ENCODE data around the gene C10orf105. TPM values are rescaled to one million over a fixed set of nuclear protein-coding genes. Genes with fewer than 3 reads are reported as not detected.

The C10orf105 gene
- total RNA-seq (2016; rRNA removed; fragmentation: Illumina TruSeq; extraction: Trizol) (not detected in 2 replicates), polyA plus RNA-seq (2011; rRNA removed) (not detected in 2 replicates), polyA minus RNA-seq (2011; rRNA and poly(A)+ RNA removed; ENCODE audit: low replicate concordance) (not detected in 2 replicates), Bru-seq, nascent RNA (not detected), BruChase-seq, experiment 1, labeled RNA remaining after a 6-hour chase (not detected), BruChase-seq, experiment 2, labeled RNA remaining after a 2-hour chase (percentile 4 among the genes with signal in this experiment)
- not detected in 2 replicates for total RNA-seq (2016; cell fraction: cytosol; rRNA removed; fragmentation: Illumina TruSeq; extraction: Trizol; ENCODE audit: low read depth)
- not detected in 2 replicates for total RNA-seq (2016; cell fraction: insoluble cytoplasmic fraction; rRNA removed; fragmentation: Illumina TruSeq; extraction: Trizol)
- not detected in 2 replicates for total RNA-seq (2016; cell fraction: membrane; rRNA removed; fragmentation: Illumina TruSeq; extraction: Trizol)
- not detected in 2 replicates for total RNA-seq (2016; cell fraction: nucleus; rRNA removed; fragmentation: Illumina TruSeq; extraction: Trizol)
- polyA plus RNA-seq (2011; cell fraction: cytosol; rRNA removed), result not detected in 2 replicates
- not detected in 2 replicates for polyA plus RNA-seq (2011; cell fraction: nucleus; rRNA removed)
- not detected in 2 replicates for polyA plus RNA-seq (2012)
- polyA plus RNA-seq (2016; cell fraction: cytosol; fragmentation: Illumina TruSeq; extraction: Trizol; ENCODE audit: low read depth), result not detected in 2 replicates
- polyA plus RNA-seq (2016; cell fraction: insoluble cytoplasmic fraction; fragmentation: Illumina TruSeq; extraction: Trizol; ENCODE audit: low read depth), result not detected in 2 replicates
- not detected in 2 replicates for polyA plus RNA-seq (2016; cell fraction: membrane; fragmentation: Illumina TruSeq; extraction: Trizol; ENCODE audit: low read depth)
- not detected in 2 replicates for polyA plus RNA-seq (2016; cell fraction: nucleus; fragmentation: Illumina TruSeq; extraction: Trizol; ENCODE audit: insufficient read depth, low read depth)
- polyA minus RNA-seq (2011; cell fraction: cytosol; rRNA and poly(A)+ RNA removed), result not detected in 2 replicates
- polyA minus RNA-seq (2011; cell fraction: nucleus; rRNA and poly(A)+ RNA removed), result not detected in 2 replicates
- long read RNA-seq, experiment 1, result 0 reads
- long read RNA-seq, experiment 2, result 0 reads

GRCh38 chr10:71719464-71720201 lies at the start of gene C10orf105:
Gene C10orf105 (minus strand): TSS chr10:71719778. CDS start chr10:71716337, 3,441 bp downstream.
- Histone ChIP-seq H2AFZ (ENCODE audit: low read length) (no peak within 1 kb of the TSS), H3K27me3 (ENCODE audit: control insufficient read depth in 1 of 2, insufficient read depth in 2 of 2, low read length in 2 of 2) (peaks cover 6 to 59% of the 10 kb centered on the region in 2 experiments; a peak in 4 of 5 replicates), H3K36me3 (replicated peaks in 1 of 2; ENCODE audit: control insufficient read depth in 1 of 2, insufficient read depth in 2 of 2, low read length in 2 of 2) (no peaks in the 10 kb centered on the region), H3K27ac (ENCODE audit: extremely low read length, insufficient read depth, low read length) (no peak within 1 kb of the TSS), H3K4me1 (ENCODE audit: insufficient read depth, low read length) (peaks cover 8% of the 10 kb centered on the region), H4K20me1 (ENCODE audit: insufficient read depth, low read length) (no peaks in the 10 kb centered on the region), H3K79me2 (ENCODE audit: insufficient read depth, low read length) (no peaks in the 10 kb centered on the region), H3K9ac (ENCODE audit: insufficient read depth, low read depth, low read length) (no peak within 1 kb of the TSS), H3K9me3 (ENCODE audit: low read length) (no peaks in the 10 kb centered on the region), H3K4me2 (ENCODE audit: low read depth, low read length) (no peak within 1 kb of the TSS), H3K4me3 (replicated peaks in 1 of 3; ENCODE audit: insufficient read depth in 1 of 3, low read depth in 2 of 3, low read length in 3 of 3) (no peak within 1 kb of the TSS)
- no TSS peak for BruUV-seq (replicated peaks)
- ATAC-seq, result no peak
- in situ Hi-C loops (cut with HindIII; ENCODE audit: extremely low pct_ligation_motif_present, low pct_unique_long_range_greater_than_20kb), result no loop called here
- WGBS (ENCODE audit: low lambda C conversion rate), result 55% methylated on average over 3 of the region's 14 CpGs
- FAIRE-seq, result no peak
- CTCF ChIA-PET (ENCODE audit: low intra/inter-chr PET ratio, low total read pairs), result no interaction called here
- TF ChIP-seq ZBTB33 (CRISPR knock-in tag; IDR thresholded peaks at IDR 0.05), result 0 out of 2 replicates have a peak, but pooled peaks have one; percentile 11
- TF ChIP-seq ZNF768 (CRISPR knock-in tag; IDR thresholded peaks at IDR 0.05), result no peak
- TF ChIP-seq PRDM10 (CRISPR knock-in tag; IDR thresholded peaks at IDR 0.05; ENCODE audit: low read depth), result 0 out of 2 replicates have a peak, but pooled peaks have one; percentile 29
- intact Hi-C loops (cut with micrococcal nuclease; ENCODE audit: unreplicated experiment), result no loop called here
- DNase-seq (ENCODE audit: low spot score), result no peak
- POLR2A ChIA-PET, result no interaction called here
